Osteocyte (in vitro differentiated cells): Measurements from ENCODE around the gene C22orf42. TPM values are rescaled to one million over a fixed set of nuclear protein-coding genes. Genes with fewer than 3 reads are reported as not detected.

Source experiments
- DNase-seq: peaks from one replicate; pipeline ENCODE4 v3.0.0; 2021; ENCODE audit warnings: mixed read lengths; ENCODE audit not compliant: unreplicated experiment; ENCODE audit errors: extremely low spot score
- H3K27ac Mint-ChIP-seq: one replicate; pipeline ENCODE4 v1.8.0; 2021; ENCODE audit warnings: mild to moderate bottlenecking, mixed read lengths; ENCODE audit not compliant: unreplicated experiment
- H3K27me3 Mint-ChIP-seq: one replicate; pipeline ENCODE4 v1.8.0; 2021; ENCODE audit warnings: mixed read lengths; ENCODE audit not compliant: unreplicated experiment
- H3K36me3 Mint-ChIP-seq: one replicate; pipeline ENCODE4 v1.8.0; 2021; ENCODE audit warnings: mixed read lengths; ENCODE audit not compliant: unreplicated experiment
- H3K4me1 Mint-ChIP-seq: one replicate; pipeline ENCODE4 v1.8.0; 2021; ENCODE audit warnings: mixed read lengths; ENCODE audit not compliant: unreplicated experiment
- H3K4me3 Mint-ChIP-seq: one replicate; pipeline ENCODE4 v1.8.0; 2021; ENCODE audit warnings: mild to moderate bottlenecking, moderate library complexity, mixed read lengths; ENCODE audit not compliant: unreplicated experiment
- H3K9me3 Mint-ChIP-seq: one replicate; pipeline ENCODE4 v1.8.0; 2021; ENCODE audit warnings: mixed read lengths; ENCODE audit not compliant: unreplicated experiment
- CTCF ChIP-seq: fragments of 200-600 bp; sonication (generic); IDR thresholded peaks from 2 replicates; pipeline ENCODE4 v1.5.0; 2021; ENCODE audit warnings: antibody characterized with exemption, mild to moderate bottlenecking, moderate library complexity
- long read RNA-seq: library from polyadenylated mRNA; unstranded; transcript quantifications from one replicate; pipeline ENCODE4 v2.0.0, GENCODE V29; 2021
- total RNA-seq: library from RNA; stranded (reverse); gene quantifications from 2 replicates; pipeline ENCODE4 v1.2.1, GENCODE V29; 2021

Gene C22orf42
- not detected in 2 replicates for total RNA-seq
- long read RNA-seq = 0 reads

GRCh38 chr22:32158712-32159533, at the start of gene C22orf42:
Gene C22orf42 (minus strand): TSS chr22:32159303. CDS start chr22:32159215, 88 bp downstream.
- H3K4me3 Mint-ChIP-seq = no peak within 1 kb of the TSS

GRCh38 chr22:32208681-32209080, 49.6 kb upstream of the C22orf42 start:
- no peaks in the 10 kb centered on the region for H3K27me3 Mint-ChIP-seq
- no peak for DNase-seq
- H3K4me1 Mint-ChIP-seq = peaks cover 13% of the 10 kb centered on the region
- H3K9me3 Mint-ChIP-seq = no peaks in the 10 kb centered on the region
- no peak for TF ChIP-seq CTCF
- H3K27ac Mint-ChIP-seq = no peak overlapping the region
- H3K36me3 Mint-ChIP-seq = no peaks in the 10 kb centered on the region
- H3K4me3 Mint-ChIP-seq = no peak overlapping the region

More at GRCh38 chr22:32158712-32159533, at the start of gene C22orf42:
- H3K4me1 Mint-ChIP-seq = no peaks in the 10 kb centered on the region
- no peak for TF ChIP-seq CTCF
- peak; percentile 68 for DNase-seq
- peaks cover 6% of the 10 kb centered on the region for H3K27me3 Mint-ChIP-seq
- no peak within 1 kb of the TSS for H3K27ac Mint-ChIP-seq
- H3K9me3 Mint-ChIP-seq = no peaks in the 10 kb centered on the region
- H3K36me3 Mint-ChIP-seq = no peaks in the 10 kb centered on the region

- Mint-ChIP-seq H3K9me3 (no peaks in the 10 kb centered on the region), H3K4me1 (peaks cover 13% of the 10 kb centered on the region), H3K36me3 (no peaks in the 10 kb centered on the region), H3K27me3 (no peaks in the 10 kb centered on the region), H3K27ac (no peak overlapping the region), H3K4me3 (no peak overlapping the region)
- no peak for DNase-seq
- TF ChIP-seq CTCF = no peak
Measured at GRCh38 chr22:32207971-32208480, 48.9 kb upstream of the C22orf42 start.

GRCh38 chr22:32206774-32207758, 48.0 kb upstream of the C22orf42 start:
- Mint-ChIP-seq H3K36me3 (no peaks in the 10 kb centered on the region), H3K4me3 (no peak overlapping the region), H3K9me3 (no peaks in the 10 kb centered on the region), H3K27me3 (no peaks in the 10 kb centered on the region), H3K4me1 (peaks cover 13% of the 10 kb centered on the region), H3K27ac (no peak overlapping the region)
- TF ChIP-seq CTCF = peak; percentile 42
- DNase-seq = no peak
